ENCODE results near the gene WSCD2.

Gene WSCD2

DNA sequence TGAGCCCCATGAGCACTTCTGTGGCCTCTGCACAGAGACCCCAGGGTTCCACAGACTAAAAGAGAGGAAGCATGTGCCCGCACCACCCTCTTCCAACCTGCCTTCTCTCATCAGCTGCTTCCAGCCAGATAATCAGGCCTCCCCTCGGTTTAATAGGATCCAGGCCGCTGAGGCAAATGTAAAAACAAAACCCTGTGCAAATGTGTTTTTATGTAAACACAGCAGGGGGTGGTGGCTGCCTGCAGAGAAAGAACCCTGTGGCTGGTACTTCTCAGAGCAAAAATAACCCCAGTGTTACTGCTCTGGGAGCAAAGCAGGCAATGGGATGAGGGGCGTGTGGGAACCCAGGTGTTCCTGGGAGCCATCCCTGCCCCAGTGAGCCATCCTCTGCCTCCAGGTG is 46.2 kb downstream of the WSCD2 start:
- TF ChIP-seq CTBP1 (IDR thresholded peaks at IDR 0.05; ENCODE audit: borderline replicate concordance), result 0 out of 2 replicates have a peak, but pooled peaks have one; percentile 8
- TF ChIP-seq SUZ12 (IDR thresholded peaks at IDR 0.05), result no peak
- no peak for TF ChIP-seq TARDBP (IDR thresholded peaks at IDR 0.05)
- no peak for TF ChIP-seq FOXK2 (IDR thresholded peaks at IDR 0.05)
- no peak for TF ChIP-seq FOXM1 (IDR thresholded peaks at IDR 0.05; ENCODE audit: borderline replicate concordance)
- TF ChIP-seq LEF1 (IDR thresholded peaks at IDR 0.05; ENCODE audit: borderline replicate concordance), result no peak
- no peak for TF ChIP-seq ZNF384 (IDR thresholded peaks at IDR 0.05)
- ChIA-PET POLR2A (no interaction called here), CTCF (no interaction called here)
- DNase-seq (ENCODE audit: extremely low spot score), result peak; percentile 36

DNA sequence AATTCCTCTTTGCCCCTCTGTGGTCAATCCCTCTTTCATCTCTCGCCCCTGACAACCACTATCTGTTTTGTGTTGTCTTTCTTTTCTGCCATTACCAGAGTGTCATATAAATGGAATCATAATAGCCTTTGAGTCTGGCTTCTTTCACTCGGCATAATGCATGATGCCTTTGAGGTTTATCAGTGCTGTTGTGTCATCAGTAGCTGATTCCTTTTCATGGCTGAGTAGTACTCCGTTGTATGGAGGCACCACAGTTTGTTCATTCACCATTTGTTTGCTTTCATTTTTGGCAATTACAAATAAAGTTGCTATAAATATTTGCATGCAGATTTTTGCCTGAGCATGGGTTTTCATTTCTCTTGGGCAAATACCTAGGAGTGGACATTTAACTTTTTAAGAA is 47.2 kb downstream of the WSCD2 start:
- no peak for DNase-seq (ENCODE audit: extremely low spot score)
- TF ChIP-seq SP1 (IDR thresholded peaks at IDR 0.05) (no peak), BHLHE40 (IDR thresholded peaks at IDR 0.05; ENCODE audit: borderline replicate concordance) (no peak), FOXM1 (IDR thresholded peaks at IDR 0.05; ENCODE audit: borderline replicate concordance) (no peak), FOXA1 (IDR thresholded peaks at IDR 0.05) (no peak), CTBP1 (IDR thresholded peaks at IDR 0.05; ENCODE audit: borderline replicate concordance) (no peak), FOXK2 (IDR thresholded peaks at IDR 0.05) (no peak), LEF1 (IDR thresholded peaks at IDR 0.05; ENCODE audit: borderline replicate concordance) (no peak), TARDBP (IDR thresholded peaks at IDR 0.05) (no peak), HDGF (IDR thresholded peaks at IDR 0.05; ENCODE audit: borderline replicate concordance) (no peak), ARNT (IDR thresholded peaks at IDR 0.05) (no peak), ELF4 (IDR thresholded peaks at IDR 0.05) (no peak), SUZ12 (IDR thresholded peaks at IDR 0.05) (no peak), L3MBTL2 (conservative IDR thresholded peaks at IDR 0.05) (no peak), NFRKB (IDR thresholded peaks at IDR 0.05) (no peak), ZNF384 (IDR thresholded peaks at IDR 0.05) (no peak)
- TF ChIP-seq, protein P1, sequence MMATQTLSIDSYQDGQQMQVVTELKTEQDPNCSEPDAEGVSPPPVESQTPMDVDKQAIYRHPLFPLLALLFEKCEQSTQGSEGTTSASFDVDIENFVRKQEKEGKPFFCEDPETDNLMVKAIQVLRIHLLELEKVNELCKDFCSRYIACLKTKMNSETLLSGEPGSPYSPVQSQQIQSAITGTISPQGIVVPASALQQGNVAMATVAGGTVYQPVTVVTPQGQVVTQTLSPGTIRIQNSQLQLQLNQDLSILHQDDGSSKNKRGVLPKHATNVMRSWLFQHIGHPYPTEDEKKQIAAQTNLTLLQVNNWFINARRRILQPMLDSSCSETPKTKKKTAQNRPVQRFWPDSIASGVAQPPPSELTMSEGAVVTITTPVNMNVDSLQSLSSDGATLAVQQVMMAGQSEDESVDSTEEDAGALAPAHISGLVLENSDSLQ (IDR thresholded peaks at IDR 0.05), result no peak
- ChIA-PET CTCF (no interaction called here), POLR2A (no interaction called here)

DNA sequence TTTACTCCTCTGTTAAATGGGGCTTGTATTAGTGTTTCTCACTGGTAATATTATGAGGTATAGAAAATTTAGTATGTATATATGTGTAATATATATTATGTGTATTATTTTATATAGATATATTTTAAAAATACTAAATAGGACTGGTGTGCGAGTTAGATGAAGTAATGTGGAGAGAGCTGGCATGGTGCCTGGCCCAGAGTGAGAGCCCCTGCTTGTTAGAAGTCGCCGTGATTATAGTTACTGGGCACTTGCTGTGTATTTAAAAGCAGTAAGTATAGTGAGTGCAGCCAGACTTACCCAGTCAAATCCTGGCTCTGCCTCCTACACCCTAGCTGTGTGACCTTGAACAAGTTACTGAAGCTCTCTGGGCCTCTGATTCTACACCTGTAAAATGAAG is 48.0 kb downstream of the WSCD2 start:
- CTCF ChIA-PET, result no interaction called here
- TF ChIP-seq ZNF384 (IDR thresholded peaks at IDR 0.05) (no peak), ARNT (IDR thresholded peaks at IDR 0.05) (no peak), ELF4 (IDR thresholded peaks at IDR 0.05) (no peak), HDGF (IDR thresholded peaks at IDR 0.05; ENCODE audit: borderline replicate concordance) (no peak), FOXM1 (IDR thresholded peaks at IDR 0.05; ENCODE audit: borderline replicate concordance) (no peak), LEF1 (IDR thresholded peaks at IDR 0.05; ENCODE audit: borderline replicate concordance) (no peak), SP1 (IDR thresholded peaks at IDR 0.05) (no peak), TARDBP (IDR thresholded peaks at IDR 0.05) (no peak), BHLHE40 (IDR thresholded peaks at IDR 0.05; ENCODE audit: borderline replicate concordance) (no peak), FOXK2 (IDR thresholded peaks at IDR 0.05) (no peak), FOXA1 (IDR thresholded peaks at IDR 0.05) (no peak), L3MBTL2 (conservative IDR thresholded peaks at IDR 0.05) (no peak), CTBP1 (IDR thresholded peaks at IDR 0.05; ENCODE audit: borderline replicate concordance) (no peak), NFRKB (IDR thresholded peaks at IDR 0.05) (no peak), SUZ12 (IDR thresholded peaks at IDR 0.05) (no peak)
- TF ChIP-seq, protein P1 (IDR thresholded peaks at IDR 0.05), result no peak
- POLR2A ChIA-PET, result no interaction called here
- DNase-seq (ENCODE audit: extremely low spot score), result no peak

DNA sequence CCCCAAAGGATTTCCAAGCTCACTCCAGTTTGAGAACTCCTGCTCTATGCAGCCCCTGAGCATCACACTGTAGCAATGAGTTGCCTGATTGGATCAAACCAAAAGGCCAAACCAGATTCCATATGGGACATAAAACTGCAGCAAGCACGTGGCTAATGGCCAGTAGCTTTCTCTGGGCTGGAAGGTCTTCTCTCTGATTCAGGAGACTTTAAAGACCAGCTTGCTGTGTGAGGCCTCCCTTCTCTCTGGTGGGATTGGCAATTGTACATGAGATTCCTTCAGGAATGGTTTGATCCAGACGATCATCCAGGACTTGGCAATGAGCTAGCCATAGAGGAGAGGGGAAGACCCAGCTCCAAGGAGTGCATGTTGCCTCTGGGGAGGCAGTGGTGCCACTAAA is 50.2 kb downstream of the WSCD2 start:
- CTCF ChIA-PET, result no interaction called here
- DNase-seq (ENCODE audit: extremely low spot score), result no peak
- no peak for TF ChIP-seq BHLHE40 (IDR thresholded peaks at IDR 0.05; ENCODE audit: borderline replicate concordance)
- TF ChIP-seq, protein P1 (IDR thresholded peaks at IDR 0.05), result no peak
- no peak for TF ChIP-seq SP1 (IDR thresholded peaks at IDR 0.05)
- no peak for TF ChIP-seq NFRKB (IDR thresholded peaks at IDR 0.05)
- POLR2A ChIA-PET, result no interaction called here

DNA sequence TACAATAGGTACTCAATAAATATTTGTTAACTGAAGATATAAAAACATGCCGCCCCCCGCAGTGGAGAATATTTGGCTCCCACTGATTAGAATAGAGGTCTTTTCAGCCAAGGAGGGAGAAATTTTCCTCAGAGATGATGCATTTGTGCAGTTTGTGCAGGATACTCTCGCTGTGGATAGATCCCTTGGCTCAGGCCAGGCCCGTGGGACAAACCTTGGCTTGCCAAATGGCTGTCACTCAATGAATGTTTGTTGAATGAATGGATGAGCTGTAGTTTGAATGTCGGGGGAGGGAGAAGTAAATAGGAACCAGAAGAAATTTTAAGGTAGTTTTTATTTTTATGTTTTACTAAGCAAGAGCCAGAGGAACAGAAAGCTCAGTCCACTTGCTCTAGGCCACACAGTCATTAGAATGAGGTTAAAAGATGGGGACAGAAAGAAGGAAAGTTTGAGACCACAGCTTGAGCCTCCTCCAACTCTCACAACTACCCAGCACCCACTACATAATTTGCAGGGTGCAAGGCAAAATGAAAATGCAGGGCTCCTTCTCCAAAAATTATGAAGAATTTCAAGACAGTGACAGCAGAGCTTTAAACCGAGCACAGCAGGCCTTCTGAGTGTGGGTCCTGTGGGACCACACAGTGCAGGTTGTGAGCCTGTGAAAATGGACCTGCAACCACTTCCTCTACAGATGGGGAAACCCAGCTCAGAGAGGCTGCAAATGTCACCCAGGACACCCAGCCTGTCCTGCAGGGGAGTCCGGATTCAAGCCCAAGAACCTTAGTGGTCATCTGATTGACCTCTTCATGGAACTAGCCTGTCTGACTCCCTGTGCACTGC is 51.4 kb downstream of the WSCD2 start:
- POLR2A ChIA-PET, result no interaction called here
- CTCF ChIA-PET, result interaction anchor here (0.8 kb wide), 1 partner anchor 51 kb away, joined by 4 read pairs; the partner anchor contains the start of gene WSCD2
- no peak for TF ChIP-seq SUZ12 (IDR thresholded peaks at IDR 0.05)
- no peak for TF ChIP-seq FOXK2 (IDR thresholded peaks at IDR 0.05)
- no peak for TF ChIP-seq LEF1 (IDR thresholded peaks at IDR 0.05; ENCODE audit: borderline replicate concordance)
- TF ChIP-seq FOXM1 (IDR thresholded peaks at IDR 0.05; ENCODE audit: borderline replicate concordance), result no peak
- no peak for TF ChIP-seq NFRKB (IDR thresholded peaks at IDR 0.05)
- no peak for TF ChIP-seq ARNT (IDR thresholded peaks at IDR 0.05)
- no peak for TF ChIP-seq HDGF (IDR thresholded peaks at IDR 0.05; ENCODE audit: borderline replicate concordance)
- TF ChIP-seq ZNF384 (IDR thresholded peaks at IDR 0.05), result no peak
- TF ChIP-seq ELF4 (IDR thresholded peaks at IDR 0.05), result no peak
- TF ChIP-seq, protein P1 (IDR thresholded peaks at IDR 0.05), result no peak
- TF ChIP-seq SP1 (IDR thresholded peaks at IDR 0.05), result no peak
- no peak for TF ChIP-seq BHLHE40 (IDR thresholded peaks at IDR 0.05; ENCODE audit: borderline replicate concordance)
- TF ChIP-seq FOXA1 (IDR thresholded peaks at IDR 0.05), result no peak
- DNase-seq (ENCODE audit: extremely low spot score), result no peak

All from HEK293T (cell line).